ACC112 (cell line): ENCODE data around the gene CNGA4.
"Not testable (repeated sequence)": the region's sequence is repeated elsewhere in the genome, so short reads cannot be mapped to it uniquely, and the experiment has no call there.

ENCODE experiments used
- H2AFZ ChIP-seq: fragments of 200-600 bp; sonication (generic); one replicate; pipeline ENCODE4 v1.6.0; 2017; ENCODE audit warnings: antibody characterized with exemption, low read length; ENCODE audit not compliant: unreplicated experiment
- H3K27ac ChIP-seq: fragments of 200-600 bp; sonication (generic); 2 replicates; pipeline ENCODE4 v1.5.1; 2014; ENCODE audit warnings: low read depth, mild to moderate bottlenecking, antibody characterized with exemption, low read length, moderate library complexity
- H3K27me3 ChIP-seq: fragments of 200-600 bp; sonication (generic); 2 replicates; pipeline ENCODE4 v1.6.1; 2014; ENCODE audit warnings: mild to moderate bottlenecking, antibody characterized with exemption, low read length, moderate library complexity, mixed read lengths; ENCODE audit not compliant: insufficient read depth
- H3K36me3 ChIP-seq: fragments of 200-600 bp; sonication (generic); 2 replicates; pipeline ENCODE4 v1.6.1; 2016; ENCODE audit warnings: mild to moderate bottlenecking, antibody characterized with exemption, low read length, moderate library complexity, mixed read lengths; ENCODE audit not compliant: insufficient read depth
- H3K4me1 ChIP-seq: fragments of 200-600 bp; sonication (generic); one replicate; pipeline ENCODE4 v1.6.1; 2016; ENCODE audit warnings: low read length, mixed read lengths; ENCODE audit not compliant: insufficient read depth, unreplicated experiment, control insufficient read depth
- H3K4me3 ChIP-seq: fragments of 200-600 bp; sonication (generic); 2 replicates; pipeline ENCODE4 v1.5.1; 2014; ENCODE audit warnings: mild to moderate bottlenecking, low read depth, low read length
- H3K79me2 ChIP-seq: fragments of 200-600 bp; sonication (generic); one replicate; pipeline ENCODE4 v1.6.0; 2016; ENCODE audit warnings: low read length; ENCODE audit not compliant: control insufficient read depth, unreplicated experiment, insufficient read depth

The CNGA4 gene

DNA sequence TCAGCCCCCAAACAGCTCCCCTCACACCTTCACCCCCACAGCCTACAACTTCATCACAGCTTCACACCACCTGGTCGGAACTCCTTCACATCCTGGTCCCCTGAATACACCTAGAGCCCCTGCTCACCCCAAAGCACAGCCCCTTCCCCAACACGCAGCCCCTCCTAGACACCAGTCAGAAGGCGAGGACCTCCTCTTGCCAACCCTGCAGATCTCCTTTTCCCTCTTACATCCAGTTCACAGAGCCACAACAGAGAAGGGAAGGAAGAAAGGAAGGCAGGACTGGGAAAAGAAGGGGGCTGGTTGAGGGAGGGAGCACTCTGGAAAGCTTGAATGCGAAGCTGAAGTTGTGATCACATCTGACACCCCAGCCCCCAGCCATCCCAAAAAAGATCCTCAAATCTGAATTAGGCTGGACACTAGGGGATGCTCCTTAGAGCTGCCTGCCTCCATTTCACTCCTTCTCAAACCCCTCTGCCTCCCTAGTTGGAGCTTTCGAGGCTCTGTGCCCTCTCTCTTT lies 21.4 kb downstream of the CNGA4 start:
- Histone ChIP-seq H3K4me1 (peaks cover 4% of the 10 kb centered on the region), H2AFZ (no peak overlapping the region), H3K27ac (no peak overlapping the region), H3K27me3 (peaks cover 98% of the 10 kb centered on the region), H3K79me2 (no peaks in the 10 kb centered on the region), H3K4me3 (no peak overlapping the region), H3K36me3 (no peaks in the 10 kb centered on the region)

DNA sequence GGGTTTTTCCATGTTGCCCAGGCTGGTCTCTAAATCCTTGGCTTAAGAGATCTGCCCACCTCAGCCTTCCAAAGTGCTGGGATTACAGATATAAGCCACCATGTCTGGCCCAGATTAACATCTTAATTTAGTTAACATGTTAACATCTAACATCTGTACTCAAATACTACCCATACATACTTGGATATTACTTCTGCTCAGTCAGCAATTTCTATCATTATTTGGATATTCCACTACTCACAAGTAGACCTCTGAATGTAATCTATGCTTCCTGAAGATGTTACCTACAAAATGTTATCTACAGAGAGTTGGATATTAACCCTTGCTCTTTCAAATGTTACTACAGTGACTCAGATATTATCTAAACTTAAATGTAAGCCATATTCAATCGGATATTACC lies 24.8 kb downstream of the CNGA4 start:
- no peak overlapping the region for H3K4me3 ChIP-seq
- H2AFZ ChIP-seq, result no peak overlapping the region
- H3K79me2 ChIP-seq, result no peaks in the 10 kb centered on the region
- H3K36me3 ChIP-seq, result no peaks in the 10 kb centered on the region
- peaks cover 80% of the 10 kb centered on the region for H3K27me3 ChIP-seq
- H3K27ac ChIP-seq, result no peak overlapping the region
- peaks cover 4% of the 10 kb centered on the region for H3K4me1 ChIP-seq

DNA sequence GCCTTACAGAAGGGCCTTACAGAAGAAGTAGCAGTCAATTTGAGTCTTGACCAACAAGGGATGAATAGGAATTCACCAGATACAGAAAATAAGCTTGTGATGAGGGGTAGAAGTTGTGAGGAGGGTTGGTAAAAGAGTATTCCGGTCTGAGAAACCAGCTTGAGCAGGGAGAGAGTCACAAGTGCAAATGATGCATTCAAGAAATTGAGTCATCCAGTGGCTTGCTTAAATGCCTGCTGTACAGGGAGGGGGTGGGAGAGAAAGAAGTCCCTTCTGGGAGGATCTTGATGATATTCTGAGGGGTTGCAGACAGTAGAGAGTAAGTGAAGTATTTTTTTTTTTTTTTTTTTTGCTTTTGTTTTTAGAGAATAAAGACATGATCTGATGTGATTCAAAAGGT lies 29.9 kb downstream of the CNGA4 start:
- Histone ChIP-seq H2AFZ (no peak overlapping the region), H3K27me3 (peaks cover 29% of the 10 kb centered on the region), H3K4me1 (no peaks in the 10 kb centered on the region), H3K4me3 (no peak overlapping the region), H3K27ac (no peak overlapping the region), H3K36me3 (no peaks in the 10 kb centered on the region), H3K79me2 (no peaks in the 10 kb centered on the region)

DNA sequence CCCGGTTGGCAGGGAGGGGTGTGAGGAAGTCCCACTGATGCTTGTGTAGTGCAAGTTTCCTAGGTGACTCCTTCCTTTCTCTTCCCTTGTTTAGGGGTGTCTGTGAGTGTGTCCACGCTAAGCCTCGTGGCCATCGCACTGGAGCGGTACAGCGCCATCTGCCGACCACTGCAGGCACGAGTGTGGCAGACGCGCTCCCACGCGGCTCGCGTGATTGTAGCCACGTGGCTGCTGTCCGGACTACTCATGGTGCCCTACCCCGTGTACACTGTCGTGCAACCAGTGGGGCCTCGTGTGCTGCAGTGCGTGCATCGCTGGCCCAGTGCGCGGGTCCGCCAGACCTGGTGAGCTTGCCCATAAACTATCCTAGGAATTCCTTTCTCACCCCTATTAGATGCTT lies 31.1 kb downstream of the CNGA4 start:
- Histone ChIP-seq H3K27me3 (peaks cover 22% of the 10 kb centered on the region), H3K4me3 (no peak overlapping the region), H3K79me2 (no peaks in the 10 kb centered on the region), H2AFZ (no peak overlapping the region), H3K36me3 (no peaks in the 10 kb centered on the region), H3K4me1 (no peaks in the 10 kb centered on the region), H3K27ac (no peak overlapping the region)

DNA sequence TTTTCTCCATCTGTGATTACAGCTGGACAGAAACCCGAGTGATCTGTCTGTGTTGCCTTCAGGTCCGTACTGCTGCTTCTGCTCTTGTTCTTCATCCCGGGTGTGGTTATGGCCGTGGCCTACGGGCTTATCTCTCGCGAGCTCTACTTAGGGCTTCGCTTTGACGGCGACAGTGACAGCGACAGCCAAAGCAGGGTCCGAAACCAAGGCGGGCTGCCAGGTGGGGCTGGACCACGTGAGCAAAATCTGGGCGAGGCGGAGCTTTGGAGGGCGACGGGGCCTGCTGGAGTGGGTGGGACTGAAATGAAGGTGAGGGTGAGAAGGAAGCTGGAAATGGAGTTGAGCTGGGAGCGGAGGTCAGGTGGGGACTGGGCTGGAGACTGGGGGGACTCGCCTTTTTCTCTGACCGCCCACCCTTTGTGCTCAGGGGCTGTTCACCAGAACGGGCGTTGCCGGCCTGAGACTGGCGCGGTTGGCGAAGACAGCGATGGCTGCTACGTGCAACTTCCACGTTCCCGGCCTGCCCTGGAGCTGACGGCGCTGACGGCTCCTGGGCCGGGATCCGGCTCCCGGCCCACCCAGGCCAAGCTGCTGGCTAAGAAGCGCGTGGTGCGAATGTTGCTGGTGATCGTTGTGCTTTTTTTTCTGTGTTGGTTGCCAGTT lies 31.8 kb downstream of the CNGA4 start:
- Histone ChIP-seq H2AFZ (no peak overlapping the region), H3K27ac (no peak overlapping the region), H3K27me3 (peaks cover 21% of the 10 kb centered on the region), H3K79me2 (no peaks in the 10 kb centered on the region), H3K36me3 (no peaks in the 10 kb centered on the region), H3K4me3 (no peak overlapping the region), H3K4me1 (no peaks in the 10 kb centered on the region)

DNA sequence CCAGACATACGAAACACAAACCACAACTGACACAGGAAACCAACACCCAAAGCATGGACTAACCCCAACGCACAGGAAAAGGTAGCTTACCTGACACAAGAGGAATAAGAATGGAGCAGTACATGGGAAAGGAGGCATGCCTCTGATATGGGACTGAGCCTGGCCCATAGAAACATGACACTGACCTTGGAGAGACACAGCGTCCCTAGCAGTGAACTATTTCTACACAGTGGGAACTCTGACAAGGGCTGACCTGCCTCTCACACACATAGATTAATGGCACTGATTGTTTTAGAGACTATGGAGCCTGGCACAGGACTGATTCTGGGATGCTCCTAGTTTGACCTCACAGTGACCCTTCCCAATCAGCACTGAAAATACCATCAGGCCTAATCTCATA lies 32.7 kb downstream of the CNGA4 start:
- no peaks in the 10 kb centered on the region for H3K4me1 ChIP-seq
- no peak overlapping the region for H2AFZ ChIP-seq
- H3K36me3 ChIP-seq, result no peaks in the 10 kb centered on the region
- H3K27me3 ChIP-seq, result peaks cover 21% of the 10 kb centered on the region
- H3K4me3 ChIP-seq, result no peak overlapping the region
- no peaks in the 10 kb centered on the region for H3K79me2 ChIP-seq
- H3K27ac ChIP-seq, result no peak overlapping the region

DNA sequence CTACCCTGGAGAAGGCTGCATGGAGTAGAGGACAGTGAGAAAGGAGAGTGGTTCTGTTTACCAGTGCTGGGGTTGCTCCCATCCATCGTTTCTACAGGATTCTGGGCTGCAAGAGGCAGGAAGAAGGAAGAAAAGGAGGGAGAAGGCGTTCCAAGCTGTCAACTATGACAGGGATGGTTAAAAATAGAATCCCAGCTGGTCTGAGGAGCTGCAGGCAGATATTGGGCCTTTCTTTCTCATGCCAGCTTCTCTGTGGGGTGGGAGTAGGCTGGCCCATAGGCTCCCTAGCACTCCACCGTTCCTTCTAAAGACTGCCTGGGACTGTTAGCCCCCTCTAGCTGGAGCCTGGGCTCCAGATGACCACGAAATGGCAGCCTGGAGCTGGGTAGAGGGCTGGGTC lies 34.3 kb downstream of the CNGA4 start:
- H3K4me3 ChIP-seq, result no peak overlapping the region
- H3K79me2 ChIP-seq, result no peaks in the 10 kb centered on the region
- no peak overlapping the region for H3K27ac ChIP-seq
- no peak overlapping the region for H2AFZ ChIP-seq
- no peaks in the 10 kb centered on the region for H3K36me3 ChIP-seq
- H3K4me1 ChIP-seq, result no peaks in the 10 kb centered on the region
- peaks cover 28% of the 10 kb centered on the region for H3K27me3 ChIP-seq

DNA sequence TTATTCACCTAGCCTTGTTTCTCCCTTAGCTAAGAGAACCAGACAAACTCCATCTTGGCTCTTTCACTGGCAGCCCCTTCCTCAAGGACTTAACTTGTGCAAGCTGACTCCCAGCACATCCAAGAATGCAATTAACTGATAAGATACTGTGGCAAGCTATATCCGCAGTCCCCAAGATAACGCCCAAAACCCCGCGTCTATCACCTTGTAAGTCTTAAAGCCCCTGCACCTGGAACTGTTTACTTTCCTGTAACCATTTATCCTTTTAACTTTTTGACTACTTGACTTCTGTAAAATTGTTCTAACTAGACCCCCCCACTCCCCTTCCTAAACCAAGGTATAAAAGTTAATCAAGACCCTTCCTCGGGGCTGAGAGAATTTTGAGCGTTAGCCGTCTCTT lies 41.9 kb downstream of the CNGA4 start:
- not testable (repeated sequence) for H3K4me1 ChIP-seq, H3K36me3 ChIP-seq, H3K27ac ChIP-seq, H2AFZ ChIP-seq, H3K79me2 ChIP-seq, H3K4me3 ChIP-seq
- peaks cover 38% of the 10 kb centered on the region for H3K27me3 ChIP-seq

DNA sequence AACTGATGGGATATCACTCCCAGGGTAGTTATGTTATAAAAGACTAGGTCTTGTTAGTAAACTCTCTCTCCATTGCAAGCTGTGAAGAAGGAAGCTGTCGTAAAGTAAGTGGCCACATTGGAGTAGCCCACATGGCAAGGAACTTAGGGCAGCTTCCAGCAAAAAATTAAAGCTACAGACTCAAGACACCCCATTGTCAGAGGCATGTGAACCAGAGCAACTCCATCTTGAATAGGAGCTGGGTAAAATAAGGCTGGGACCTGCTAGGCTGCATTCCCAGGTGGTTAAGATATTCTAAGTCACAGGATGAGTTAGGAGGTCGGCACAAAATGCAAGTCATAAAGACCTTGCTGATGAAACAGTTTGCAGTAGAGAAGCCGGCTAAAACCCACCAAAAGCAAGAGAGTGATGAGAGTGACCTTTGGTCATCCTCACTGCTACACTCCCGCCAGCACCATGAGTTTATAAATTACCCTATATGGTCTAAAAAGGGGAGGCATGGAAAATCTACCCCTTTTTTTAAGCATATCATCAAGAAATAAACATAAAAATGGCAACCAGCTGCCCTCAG lies 44.6 kb downstream of the CNGA4 start:
- Histone ChIP-seq H3K36me3 (no peaks in the 10 kb centered on the region), H3K27me3 (peaks cover 19% of the 10 kb centered on the region; the same call in 1 of the 2 replicates), H3K27ac (no peak overlapping the region), H3K79me2 (no peaks in the 10 kb centered on the region), H3K4me1 (no peaks in the 10 kb centered on the region), H3K4me3 (no peak overlapping the region), H2AFZ (no peak overlapping the region)

DNA sequence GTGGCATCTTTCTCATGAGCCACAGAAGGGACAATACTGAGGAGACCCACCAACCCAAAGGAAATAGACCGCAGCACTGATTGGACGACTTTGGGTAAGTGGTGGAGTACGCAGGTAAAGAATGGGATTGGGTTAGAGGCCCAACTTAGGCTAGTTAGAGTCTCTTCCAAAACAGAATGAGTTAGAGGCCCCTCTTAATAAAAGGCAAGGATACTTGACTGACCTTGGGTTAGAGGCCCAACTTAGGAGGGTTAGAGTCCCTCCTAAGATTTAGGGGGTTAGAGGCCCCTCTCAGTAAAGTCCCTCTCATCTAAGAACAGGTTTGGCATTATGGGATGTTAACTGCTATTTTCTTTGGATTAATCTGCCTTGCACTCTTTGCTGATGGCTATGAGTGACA lies 45.4 kb downstream of the CNGA4 start:
- Histone ChIP-seq H3K36me3 (no peaks in the 10 kb centered on the region), H3K4me1 (no peaks in the 10 kb centered on the region), H2AFZ (no peak overlapping the region), H3K4me3 (no peak overlapping the region), H3K27me3 (peaks cover 19% of the 10 kb centered on the region; the same call in 1 of the 2 replicates), H3K79me2 (no peaks in the 10 kb centered on the region), H3K27ac (no peak overlapping the region)

DNA sequence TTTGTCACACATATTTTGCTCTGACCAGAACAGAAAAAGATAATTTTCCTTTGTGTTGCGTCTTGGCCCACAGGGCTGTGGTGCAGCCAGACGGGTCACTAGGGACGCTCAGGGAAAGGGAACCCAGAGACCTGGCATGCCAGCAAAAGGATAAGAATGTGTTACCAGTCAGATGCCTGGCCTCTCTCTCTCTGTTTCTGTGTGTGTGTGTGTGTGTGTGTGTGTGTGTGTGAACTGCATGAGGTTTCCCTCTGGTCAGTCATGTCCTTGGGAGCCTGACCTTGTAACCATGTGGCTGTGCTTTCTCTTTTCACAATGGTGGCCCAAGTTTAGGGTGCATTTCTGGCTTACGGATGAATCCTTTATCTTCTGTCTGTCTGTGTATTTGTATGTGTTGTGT lies 46.1 kb downstream of the CNGA4 start:
- H3K4me1 ChIP-seq, result no peaks in the 10 kb centered on the region
- H3K36me3 ChIP-seq, result no peaks in the 10 kb centered on the region
- H3K27me3 ChIP-seq, result peaks cover 24% of the 10 kb centered on the region
- no peak overlapping the region for H3K27ac ChIP-seq
- H2AFZ ChIP-seq, result no peak overlapping the region
- H3K4me3 ChIP-seq, result no peak overlapping the region
- H3K79me2 ChIP-seq, result no peaks in the 10 kb centered on the region
